Lower leg skin (tissue), 3 donors: Measurements from ENCODE around the gene SLC4A2.

Experiments
- POLR2A ChIP-seq, 2 donors: fragments of 450-650 bp; IDR thresholded peaks; one replicate each; pipeline ENCODE4 v1.6.1; 2016 to 2017; ENCODE audit warnings: antibody characterized with exemption in 2 of 2, mild to moderate bottlenecking in 1 of 2, moderate library complexity in 1 of 2
- TF ChIP-seq, protein P1 (sequence below), 3 donors: fragments of 450-650 bp; IDR thresholded peaks; one replicate each; pipeline ENCODE4 v1.5.1; 2016; ENCODE audit warnings: antibody characterized with exemption in 3 of 3, mild to moderate bottlenecking in 3 of 3, moderate library complexity in 2 of 3

DNA sequence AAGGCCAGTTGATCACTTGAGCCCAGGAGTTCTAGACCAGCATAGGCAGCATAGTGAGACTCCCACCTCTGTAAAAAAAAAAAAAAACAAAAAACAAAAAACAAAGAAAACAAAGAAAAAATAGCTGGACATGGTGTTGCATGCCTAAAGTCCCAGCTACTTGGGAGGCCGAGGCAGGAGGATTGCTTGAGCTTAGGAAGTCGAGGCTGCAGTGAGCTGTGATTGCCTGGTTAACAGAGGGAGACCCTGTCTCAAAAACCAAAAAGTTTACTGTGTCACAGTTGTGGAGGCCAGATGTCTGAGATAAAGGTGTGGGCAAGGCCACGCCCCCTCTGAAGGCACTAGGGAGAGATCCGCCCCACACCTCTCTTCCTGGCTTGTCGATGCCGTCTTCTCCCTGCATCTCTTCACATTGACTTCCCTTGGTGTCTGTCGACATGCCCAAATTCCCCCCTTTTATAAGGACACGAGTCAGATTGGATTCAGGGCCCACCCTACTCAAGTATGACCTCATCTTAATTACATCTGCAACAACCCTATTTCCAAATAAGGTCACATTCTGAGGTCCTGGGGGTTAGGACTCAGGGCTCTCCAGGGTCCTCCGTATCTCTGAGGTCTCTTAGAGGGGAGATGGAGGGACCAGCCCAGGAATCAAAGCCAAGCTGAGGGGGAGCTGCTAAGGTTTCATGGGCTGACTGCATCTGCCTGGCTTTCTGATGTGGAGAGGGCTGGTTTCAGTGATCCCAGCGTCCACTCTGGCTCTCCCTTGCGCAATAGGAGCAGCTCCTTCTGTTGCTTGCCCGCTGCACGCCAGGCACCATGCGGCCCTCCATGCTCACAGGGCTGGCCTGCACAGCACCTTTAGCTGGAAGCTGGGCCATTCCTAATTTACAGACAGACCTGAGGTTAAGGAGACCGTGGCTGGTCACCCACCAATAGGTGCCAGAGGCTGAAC is 50.0 kb downstream of the SLC4A2 start:
- TF ChIP-seq, protein P1, sequence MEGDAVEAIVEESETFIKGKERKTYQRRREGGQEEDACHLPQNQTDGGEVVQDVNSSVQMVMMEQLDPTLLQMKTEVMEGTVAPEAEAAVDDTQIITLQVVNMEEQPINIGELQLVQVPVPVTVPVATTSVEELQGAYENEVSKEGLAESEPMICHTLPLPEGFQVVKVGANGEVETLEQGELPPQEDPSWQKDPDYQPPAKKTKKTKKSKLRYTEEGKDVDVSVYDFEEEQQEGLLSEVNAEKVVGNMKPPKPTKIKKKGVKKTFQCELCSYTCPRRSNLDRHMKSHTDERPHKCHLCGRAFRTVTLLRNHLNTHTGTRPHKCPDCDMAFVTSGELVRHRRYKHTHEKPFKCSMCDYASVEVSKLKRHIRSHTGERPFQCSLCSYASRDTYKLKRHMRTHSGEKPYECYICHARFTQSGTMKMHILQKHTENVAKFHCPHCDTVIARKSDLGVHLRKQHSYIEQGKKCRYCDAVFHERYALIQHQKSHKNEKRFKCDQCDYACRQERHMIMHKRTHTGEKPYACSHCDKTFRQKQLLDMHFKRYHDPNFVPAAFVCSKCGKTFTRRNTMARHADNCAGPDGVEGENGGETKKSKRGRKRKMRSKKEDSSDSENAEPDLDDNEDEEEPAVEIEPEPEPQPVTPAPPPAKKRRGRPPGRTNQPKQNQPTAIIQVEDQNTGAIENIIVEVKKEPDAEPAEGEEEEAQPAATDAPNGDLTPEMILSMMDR (IDR thresholded peaks at IDR 0.05) = no peak
- TF ChIP-seq POLR2A (IDR thresholded peaks at IDR 0.05) = no peak
